Right kidney (tissue), 1 donor: ENCODE data around the gene RRP1B.
"Not testable (repeated sequence)": the region's sequence is repeated elsewhere in the genome, so short reads cannot be mapped to it uniquely, and the experiment has no call there.

Source experiments
- DNase-seq: peaks from one replicate; pipeline ENCODE4 v3.0.0-alpha.2; 2016

The RRP1B gene

DNA sequence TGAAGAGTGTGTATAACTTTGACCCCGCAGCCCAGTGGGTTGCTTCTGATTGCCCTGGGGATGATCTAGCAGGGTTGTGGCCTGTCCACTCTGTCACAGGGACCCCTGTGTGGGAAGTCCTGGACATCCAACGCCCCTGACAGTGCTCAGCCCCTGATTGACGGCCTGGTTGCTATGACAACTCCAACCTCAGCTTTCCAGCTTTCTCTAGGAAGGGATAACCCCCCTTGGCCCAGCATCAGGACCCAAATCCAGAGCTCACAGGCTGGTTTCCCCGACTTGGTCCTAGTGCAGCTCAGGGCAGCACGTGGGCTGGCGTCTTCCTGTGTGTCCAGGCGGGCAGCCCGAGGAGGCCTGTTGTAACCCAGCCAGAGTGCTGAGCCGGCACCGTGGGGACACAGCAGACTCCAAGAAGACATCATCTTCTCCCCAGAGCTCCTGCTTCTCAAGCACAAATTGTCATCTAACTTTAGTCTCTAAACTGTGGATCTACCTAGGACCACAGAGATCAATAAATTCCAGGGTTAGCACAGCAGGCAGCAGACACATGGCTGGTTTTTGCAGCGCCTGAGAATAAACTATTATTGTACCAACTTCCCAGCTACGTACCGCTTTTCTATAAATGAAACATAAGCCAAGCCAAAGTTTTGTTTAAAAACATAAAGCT, 40.7 kb downstream of the RRP1B start:
- no peak for DNase-seq

DNA sequence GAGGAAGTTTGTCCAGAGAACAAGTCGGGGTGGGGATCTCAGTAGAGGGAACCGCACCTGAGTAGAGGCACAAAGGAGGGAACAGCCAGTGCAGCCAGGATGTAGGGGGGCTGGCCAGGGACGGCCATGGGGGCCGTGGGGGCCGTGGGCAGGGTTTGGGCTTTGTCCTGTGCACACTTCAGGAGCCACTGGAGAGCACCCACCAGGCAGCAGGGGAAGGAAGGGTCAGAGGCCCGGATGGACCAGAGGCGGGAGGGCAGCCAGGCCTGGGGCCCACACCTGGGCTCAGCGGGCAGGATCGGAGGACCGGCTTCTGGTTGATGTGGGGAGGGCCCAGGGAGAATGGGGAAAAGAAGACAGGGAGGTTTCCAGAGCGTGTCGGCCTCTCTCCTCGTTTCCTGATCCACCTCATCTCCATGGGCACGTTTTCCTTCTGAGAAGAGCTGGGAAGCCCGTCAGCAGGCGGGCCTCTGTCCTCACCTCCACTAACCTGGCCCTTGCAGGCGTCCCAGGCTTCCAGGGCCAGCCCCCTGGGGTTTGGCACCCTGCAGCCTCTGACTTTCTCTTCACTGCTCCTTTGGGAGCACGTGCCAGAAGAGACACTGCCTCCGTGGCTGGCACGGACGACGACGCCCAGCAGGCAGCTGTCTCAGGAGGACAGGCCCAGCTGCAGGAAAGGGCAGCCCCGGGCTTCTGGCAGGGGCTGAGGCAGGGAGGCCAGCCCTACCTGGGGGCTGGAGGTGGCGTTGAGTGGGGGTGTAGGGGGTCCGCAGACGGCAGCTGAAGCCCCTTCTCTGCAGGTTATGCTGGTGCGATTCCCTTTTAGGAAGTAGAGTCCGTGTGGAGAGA, 42.8 kb downstream of the RRP1B start:
- no peak for DNase-seq

DNA sequence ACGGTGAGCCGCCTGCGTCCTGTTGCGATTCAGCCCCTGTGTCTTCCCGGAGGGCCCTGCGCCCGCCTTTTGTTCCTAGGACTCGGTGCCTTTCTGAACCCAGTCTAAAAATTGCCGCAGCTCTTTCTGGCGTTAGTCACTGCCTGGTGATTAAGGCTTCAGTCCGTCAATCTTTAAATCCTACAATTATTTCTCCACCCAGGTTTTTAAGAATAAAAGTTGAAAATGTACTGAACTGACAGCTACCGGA, 43.4 kb downstream of the RRP1B start:
- DNase-seq, result peak; percentile 56

DNA sequence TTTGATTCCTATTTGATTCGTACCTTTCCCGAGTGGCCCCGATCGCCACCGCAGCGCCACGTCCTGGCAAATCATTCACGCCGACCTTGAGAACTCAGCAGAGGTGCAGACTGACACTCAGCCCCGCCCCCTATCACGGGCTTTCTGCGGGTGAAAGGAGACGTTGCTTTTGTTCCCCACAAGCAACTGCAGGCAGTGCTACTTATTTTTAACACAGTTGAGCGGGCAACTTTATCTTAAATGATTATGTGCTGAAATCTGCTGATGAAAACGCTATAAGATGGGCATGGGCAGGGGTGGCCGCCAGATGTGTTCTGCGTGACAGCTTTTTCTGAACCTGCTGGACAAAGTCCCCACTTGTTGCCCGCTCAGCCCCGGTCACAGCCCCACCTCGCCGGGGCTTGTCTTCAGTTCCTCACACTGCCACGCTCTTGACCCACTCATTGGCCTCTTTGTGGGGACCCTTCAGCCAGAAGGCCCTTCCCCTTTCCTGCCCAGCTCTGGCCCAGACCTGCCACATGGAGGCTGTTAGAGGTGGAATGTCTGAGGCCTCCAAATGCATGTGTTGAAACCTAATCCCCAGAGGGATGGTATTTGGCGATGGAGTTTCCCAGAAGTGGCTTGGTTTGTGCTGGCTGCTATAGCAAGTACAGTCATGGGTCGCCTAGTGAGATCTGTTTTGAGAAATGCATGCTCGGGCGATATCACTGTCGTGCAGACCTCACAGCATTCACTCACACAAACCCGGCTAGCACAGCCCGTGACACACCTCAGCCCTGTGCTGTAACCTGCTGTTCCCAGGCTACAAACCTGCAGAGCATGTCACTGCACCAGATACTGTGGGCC, 43.9 kb downstream of the RRP1B start:
- DNase-seq, result peak; percentile 56

DNA sequence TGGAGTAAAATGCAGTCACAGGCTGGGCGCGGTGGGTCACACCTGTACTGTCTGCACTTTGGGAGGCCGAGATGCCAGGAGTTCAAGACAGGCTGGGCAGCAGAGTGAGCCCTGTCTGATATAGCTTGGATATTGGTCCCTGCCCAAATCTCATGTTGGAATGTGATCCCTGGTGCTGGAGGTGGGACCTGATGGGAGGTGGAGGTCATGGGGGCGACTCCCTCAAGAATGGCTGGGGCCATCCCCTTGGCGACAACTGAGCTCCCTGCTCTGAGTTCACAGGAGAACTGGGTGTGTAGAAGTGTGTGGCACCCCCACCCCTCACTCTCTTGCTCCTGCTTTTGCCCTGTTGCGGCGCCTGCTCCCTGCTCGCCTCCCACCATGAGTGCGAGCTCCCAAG, 48.1 kb downstream of the RRP1B start:
- no peak for DNase-seq

DNA sequence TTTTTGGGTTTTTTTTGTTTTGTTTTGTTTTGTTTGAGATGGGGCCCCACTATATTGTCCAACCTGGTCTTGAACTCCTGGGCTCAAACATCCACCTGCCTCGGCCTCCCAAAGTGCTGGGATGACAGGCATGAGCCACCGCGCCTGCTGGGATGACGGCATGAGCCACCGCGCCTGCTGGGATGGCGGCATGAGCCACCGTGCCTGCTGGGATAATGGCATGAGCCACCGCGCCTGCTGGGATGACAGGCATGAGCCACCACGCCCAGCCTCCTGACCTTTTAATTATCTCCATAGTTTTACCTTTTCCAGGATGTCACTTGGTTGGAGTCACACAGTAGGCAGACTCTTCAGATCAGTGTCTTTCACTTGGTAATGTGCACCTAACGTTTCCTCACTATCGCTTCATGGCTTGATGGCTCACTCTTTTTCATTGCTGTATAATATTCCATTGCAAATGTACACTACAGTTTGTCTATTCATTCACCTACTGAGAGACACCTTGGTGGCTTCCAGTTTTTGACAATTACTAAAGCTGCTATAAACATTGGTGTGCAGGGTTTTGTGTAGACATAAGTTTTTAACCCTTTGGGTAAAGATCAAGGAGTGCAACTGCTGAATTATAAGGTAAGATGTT, 49.5 kb downstream of the RRP1B start:
- DNase-seq, result no peak

DNA sequence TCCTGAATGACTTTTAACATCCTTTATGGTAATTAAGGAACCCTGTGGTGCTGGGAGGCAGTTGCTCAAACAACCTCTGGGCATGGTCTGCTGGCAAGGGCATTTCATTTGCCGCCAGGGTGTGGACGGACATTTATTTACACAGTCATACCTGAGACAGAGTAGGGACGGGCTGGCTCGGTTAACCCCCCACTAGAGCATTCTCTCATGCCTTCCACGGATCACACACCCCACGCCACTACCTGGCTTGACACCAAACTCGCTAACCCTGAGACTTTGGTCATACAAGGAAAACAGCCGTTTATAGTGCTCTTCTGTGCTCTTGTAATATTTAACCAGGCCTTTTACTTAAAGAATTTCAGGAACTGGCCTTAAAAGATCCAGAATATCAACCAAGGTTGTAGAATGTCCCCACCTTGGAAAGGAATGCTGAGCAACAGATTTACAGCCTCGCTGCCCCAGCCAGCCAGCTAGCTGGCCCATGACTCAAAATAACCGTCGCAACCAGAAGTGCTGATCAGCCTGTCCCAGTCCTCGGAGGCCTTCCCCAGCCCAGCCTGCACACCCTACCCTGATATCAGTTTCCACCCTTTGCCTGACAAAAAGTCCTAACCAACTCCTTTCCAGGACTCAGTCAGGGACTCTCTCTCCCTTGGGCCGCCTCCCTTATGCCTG, 53.0 kb downstream of the RRP1B start:
- DNase-seq, result peak; percentile 69

DNA sequence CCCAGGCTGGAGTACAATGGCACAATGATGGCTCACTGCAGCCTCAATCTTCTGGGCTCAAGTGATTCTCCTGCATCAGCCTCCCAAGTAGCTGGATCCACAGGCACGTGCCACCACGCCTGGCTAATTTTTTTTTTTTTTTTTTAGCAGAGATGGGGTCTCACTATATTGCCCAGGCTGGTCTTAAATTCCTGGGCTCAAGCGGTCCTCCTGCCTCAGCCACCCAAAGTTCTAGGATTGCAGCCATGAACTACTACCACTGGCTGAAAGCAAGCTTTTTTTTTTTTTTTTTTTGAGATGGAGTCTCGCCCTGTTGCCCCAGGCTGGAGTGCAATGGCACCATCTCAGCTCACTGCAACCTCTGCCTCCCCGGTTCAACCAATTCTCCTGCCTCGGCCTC, 53.8 kb downstream of the RRP1B start:
- DNase-seq, result not testable (repeated sequence)

DNA sequence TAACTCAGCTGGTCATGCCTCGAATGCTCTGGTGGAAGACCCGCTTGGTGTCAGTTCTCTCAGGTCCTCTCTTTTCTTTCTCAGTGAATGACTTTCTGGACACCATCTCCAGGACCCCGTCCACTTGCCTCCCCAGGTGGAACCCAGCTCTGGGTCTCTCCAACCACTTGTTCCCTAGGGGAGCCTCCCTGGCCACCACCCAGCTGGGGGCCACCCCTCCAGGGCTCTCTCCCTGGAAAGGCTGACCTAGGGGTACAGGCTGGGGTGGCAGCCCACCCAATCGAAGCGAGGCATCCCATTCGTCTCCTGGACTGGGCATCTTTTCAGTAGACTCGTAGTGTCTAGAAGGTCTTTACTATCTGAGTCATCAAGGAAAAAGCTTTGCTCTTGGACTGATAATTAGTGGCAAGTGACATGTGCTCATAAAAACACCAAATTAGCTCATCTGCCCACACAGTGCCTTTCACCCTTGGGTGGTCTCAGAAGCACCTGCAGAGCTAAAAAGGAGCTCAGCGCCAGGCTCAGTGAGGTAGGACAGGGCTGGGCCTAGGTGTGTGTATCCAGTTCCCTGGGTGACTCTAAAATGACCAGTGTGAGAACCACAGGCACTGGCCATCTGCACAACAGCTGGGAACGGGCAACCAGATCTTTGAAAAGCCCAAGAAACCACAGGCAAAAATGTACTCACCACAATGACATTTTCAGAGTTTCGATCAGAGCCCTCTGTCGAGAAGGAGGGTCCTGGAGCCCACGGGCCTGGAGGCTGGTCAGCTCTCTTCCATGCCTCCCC, 57.2 kb downstream of the RRP1B start:
- DNase-seq, result no peak

DNA sequence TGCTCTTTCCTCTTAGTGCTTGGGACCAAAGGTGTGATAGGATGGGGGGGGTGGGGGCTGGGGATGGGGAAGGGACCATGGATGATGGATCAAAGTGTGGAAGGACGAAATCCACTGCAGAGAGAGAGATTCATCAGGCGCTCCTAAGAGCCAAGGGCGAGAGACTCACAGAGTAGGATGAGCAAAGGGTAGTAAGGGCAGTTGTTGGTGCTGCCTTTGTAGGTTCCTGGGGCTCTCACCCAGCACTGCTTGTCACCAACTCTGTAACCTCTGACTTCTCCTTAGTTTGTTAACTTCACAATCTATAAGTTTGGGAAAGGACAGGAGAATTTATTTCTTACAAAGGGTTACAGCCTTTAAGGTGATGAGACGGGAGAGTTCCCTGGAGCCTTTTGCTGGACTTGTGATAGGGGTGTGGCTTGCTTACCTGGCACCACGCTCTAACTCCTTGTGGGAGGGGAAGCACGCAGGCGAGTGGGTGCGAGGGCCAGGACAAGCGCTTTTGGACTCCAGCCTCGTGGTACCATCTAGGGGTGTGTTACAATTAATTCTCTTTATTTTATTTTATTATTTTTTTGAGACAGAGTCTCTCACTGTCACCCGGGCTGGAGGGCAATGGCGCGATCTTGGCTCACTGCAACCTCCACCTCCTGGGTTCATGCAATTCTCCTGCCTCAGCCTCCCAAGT, 58.0 kb downstream of the RRP1B start:
- DNase-seq, result no peak

DNA sequence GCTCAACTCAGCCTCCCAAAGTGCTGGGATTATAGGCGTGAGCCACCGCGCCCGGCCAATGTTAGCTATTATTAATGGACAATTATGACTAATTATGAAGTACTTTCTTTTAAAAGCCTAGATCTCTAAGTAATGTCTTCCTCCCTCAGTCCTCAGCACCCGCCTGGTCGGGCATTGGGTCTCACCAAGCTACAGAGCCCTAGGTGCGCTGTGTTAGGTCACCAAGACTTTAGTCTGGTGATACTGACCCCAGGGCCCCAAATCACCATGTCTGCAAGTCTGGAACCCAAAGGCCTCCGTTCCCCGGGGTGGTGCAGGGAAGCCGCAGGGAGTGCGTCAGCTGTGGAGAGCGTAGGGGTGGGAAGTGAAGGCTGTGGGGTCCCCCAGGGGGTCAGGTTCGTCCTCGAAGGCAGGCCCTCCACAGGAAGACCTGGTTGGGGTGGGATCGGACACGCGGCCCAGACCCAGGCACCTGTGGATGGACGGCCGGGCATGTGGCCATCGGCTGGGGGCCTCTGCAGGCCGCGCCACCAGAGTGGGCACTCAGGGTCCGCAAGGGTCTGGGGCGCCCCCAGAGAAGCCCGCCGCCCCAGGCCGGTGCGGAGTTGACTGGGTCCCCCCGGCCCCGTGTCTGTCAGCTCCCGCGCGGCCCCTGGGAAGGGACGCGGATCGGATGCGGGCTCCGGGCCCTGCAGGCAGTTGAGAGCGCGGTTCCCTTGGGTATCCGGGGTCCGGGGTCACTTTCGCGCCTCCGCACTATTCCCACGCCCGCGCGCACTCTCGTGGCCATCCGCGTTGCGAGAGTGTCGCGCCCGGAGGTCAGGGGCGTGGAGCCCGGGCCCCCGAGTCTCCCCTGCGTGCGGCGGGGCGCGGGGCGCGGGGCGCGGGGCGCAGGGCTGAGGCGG, 58.9 kb downstream of the RRP1B start:
- DNase-seq, result peak; percentile 45

DNA sequence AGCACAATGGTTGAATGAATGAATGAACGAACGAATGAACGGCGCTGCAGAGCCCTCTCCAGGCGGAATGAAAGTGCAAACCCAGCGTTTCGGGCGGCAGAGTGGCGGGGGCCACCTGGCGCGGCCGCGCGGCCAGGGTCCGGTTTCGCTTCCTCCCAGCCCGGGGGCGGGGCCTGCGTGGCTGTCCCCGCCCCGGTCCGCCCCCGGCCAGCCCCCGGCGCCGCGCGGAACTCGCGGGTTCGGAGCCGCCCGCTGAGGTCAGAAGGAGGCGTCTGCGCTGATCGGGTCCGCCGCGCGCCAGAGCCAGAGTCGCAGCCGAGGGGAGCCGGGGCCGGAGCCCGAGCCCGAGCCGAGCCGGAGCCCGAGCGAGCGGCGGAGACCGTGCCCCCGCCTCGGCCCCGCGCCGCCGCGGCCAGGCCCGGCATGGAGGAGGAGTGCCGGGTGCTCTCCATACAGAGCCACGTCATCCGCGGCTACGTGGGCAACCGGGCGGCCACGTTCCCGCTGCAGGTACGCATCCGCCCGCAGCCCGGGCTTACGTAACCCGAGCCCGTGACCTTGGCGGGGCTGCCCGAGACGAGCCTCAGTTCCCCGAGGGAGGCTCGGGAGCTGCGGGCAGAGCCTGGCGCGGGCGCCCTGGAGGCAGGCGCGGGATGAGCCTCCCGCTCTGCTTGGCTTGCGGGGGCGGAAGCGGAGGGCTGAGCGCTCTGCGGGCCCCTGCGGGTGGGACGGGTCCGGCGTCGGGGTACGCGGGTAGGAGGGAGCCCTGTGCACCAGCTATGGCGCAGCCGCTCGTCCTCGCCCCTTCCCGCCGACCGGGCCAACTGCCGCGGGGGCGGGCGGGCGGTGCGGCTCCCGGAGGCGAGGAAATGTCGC, 59.8 kb downstream of the RRP1B start, which contains the start of gene PDXK:
Gene PDXK, plus strand, starts transcription at position 258 of the 876 bp plus-strand sequence. Its CDS starts 166 bp downstream, at position 424.
- DNase-seq, result peak; percentile 82

DNA sequence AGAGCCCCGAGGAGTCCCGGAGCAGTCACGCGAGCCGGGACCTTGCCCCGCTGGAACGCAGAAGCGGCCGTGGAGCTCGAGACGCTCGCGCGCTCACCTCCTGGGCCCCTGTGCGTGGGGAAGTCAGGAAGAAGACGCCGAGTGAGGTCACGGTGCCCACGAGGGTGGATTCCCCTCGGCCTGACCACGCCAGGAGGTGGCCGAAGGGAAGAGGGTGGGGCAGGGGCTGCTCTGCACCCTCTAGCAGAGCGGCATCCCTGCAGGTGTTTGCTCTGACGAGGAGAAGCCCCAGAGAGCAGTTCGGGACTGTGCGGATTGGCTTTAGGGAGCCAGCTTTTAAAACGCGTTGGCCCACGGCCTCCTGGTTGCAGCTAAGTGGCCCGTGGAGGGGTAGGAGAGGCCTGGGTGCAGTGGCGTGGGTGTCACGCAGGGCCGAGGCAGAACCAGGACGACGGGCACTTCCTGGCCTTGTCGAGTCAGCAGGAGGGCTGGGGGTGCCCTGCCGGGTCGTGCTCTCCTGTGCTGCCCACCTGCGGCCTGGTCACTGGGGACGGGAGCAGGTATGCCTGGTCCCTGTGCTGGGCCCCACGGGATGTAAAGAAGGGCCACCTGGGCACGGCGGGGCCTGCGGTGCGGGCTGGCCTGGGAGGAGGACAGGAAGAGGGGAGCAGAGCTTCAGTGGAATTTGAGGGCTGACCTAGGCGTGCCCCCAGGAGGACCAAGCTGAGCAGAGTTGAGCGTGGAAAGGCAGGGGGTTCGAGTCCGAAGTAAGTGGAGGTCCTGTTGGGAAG, 60.6 kb downstream of the RRP1B start:
- no peak for DNase-seq

DNA sequence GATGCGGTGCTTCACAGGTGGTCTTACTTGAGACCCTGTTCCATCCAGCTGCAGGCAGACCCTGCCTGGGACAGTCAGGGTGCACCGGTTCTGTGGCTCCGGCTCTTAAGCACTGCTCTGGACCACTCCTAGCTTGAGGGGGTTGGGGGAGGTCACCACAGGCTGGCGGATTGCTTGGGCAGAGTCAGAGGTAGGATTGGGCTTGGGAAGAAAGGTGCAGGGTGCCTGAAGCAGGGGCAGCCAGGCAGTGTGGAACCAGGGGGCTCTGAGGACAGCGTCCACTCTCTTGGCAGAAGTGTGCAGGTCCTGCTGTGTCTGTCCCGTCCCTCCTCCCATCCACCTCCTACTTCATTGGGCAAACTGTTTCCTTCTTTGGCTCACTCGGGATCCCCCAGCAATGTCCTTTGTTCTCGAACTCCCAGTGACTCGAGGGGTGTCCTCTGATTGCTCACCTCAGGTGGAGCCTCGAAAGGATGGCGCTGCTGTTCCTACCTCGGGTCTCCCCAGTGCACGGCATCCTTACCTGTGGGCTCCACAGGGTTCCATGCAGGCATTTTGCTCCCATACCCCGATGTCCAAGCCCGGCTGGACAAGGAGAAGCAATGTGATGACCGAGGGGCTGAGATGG, 61.3 kb downstream of the RRP1B start:
- no peak for DNase-seq

DNA sequence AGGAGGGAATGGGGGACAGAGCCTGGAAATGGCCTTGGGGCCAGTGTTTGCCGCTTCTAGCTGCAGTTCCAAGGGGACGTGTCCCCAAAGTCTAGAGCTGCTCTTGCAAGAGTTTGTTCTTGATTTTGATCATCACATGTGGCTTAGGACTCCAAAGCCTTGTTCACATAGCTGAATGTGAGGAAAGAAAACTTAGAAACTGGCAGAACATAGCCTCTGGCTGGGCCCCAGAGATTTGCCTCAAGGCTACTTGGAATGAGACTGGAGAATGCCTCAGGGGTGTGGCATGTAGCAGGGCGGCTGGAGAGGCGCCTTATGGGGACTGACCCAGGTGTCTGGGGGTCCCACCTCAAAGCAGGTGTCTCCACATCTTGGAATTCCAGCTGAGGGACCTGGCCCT, 61.8 kb downstream of the RRP1B start:
- no peak for DNase-seq

DNA sequence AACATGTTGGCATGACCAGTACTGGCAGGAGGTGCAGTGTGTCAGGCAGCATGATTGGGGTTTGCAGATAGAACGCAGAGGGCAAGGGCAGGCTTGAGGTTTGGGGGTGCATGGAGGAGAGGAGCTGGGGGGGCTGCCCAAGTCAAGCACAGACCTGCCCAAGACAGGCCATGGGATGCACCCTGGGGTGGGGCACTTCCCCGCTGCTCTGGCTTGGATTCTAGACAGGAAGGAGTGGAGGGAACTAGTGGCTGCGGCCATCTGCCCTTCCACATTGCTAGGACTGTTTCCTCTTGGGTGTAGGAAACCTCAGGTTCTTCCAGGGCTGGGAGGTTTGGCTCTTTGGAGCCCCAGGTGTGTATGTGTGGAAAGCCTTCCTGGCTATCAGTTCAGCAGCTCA, 62.6 kb downstream of the RRP1B start:
- no peak for DNase-seq

DNA sequence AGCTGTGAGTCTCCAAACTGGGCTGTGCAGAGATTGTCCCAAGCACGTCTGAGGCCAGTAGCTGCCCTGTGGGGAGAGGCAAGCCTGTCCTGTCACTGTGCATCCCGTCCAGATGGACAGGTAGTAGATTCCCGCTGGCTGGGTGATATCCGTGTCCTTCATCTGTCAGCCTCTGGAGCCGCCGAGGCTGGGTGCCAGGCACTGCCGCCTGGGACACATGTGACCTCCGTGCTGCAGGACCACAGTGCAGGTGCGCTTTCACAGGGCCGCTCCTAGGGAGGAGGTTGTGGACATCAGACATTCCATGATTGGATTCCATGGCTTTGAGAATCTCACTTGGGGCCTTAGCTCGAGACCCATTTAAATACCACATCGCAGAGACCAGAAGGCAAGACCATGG, 64.3 kb downstream of the RRP1B start:
- no peak for DNase-seq
